Measurements from ENCODE around the gene POLDIP2.

POLDIP2 gene

DNA sequence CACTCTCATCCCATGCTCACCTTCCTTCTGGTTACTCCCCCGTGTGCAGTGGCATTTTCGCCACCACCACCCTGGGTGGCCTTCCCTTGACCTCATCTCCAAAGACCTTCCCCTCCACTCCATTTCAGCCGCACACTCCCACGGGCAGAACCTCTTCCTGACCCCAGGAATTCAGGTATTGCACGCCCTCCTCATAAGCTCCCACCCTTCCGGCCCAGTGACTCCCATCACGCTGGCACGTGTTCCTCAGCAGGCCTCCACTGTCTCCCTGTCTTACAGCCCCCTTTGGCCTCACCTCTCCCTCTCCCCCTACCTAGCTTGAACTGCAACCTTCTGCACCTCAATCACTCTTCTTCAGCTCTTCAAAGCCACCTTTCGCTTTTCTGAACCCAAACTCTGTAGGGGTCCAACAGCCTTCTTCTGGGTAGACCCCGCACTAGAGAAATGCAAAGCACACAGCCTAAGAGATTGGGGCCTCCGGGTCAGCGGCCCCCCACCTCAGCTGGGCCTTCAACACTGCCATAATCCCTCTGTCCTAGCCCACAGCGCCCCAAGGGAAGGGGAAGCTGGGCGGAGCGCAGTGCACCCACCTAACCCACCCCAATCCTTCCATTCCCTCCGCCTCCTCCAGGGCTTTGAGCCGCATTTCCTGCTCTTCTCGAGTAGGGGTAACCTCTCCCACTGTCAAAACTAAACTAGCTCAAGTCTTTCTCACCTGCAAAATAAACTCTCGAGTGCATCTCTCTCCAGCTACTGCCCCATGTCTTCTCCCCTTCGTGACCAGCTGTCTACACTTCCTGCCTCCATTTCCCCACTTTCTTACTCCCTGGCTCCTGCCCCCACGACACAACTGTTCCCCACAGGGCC lies 40.0 kb downstream of the POLDIP2 start:
- FAIRE-seq (no peak), DNase-seq (ENCODE audit: low spot score) (no peak)

DNA sequence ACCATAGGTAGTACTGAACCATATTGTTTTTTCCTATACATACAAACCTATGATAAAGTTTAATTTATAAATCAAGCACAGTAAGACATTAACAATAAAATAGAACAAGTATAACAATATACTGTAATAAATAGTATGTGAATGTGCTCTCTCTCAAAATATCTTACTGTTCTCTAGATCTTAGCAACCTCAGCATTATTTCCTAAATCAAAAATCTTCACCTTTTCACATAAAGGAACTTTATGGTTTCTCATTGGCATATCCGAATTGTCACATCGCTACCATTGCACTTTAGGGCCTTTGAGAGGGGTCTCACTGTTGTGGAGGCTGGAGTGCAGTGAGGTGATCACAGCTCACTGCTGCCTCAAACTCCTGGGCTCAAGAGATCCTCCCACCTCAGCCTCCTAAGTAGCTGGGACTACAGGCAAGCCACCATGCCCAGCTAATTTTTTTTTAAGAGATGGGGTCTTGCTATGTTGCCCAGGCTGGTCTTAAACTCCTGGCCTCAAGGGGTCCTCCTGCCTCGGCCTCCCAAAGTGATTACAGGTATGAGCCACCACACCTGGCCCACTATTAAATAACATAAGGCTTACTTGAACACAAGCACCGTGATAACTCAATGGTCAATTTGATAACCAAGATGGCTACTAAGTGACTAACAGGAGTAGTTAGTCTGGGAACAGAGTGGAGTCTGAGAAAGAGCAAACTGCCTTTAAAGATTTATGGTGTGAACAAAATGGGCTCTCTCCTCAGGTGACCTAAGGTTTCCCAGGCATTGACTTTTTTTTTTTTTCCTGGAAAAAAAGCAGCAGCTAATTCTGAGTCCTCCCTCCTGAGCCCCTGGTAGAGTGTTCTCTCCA lies 41.3 kb downstream of the POLDIP2 start:
- FAIRE-seq (no peak), DNase-seq (ENCODE audit: low spot score) (no peak)

DNA sequence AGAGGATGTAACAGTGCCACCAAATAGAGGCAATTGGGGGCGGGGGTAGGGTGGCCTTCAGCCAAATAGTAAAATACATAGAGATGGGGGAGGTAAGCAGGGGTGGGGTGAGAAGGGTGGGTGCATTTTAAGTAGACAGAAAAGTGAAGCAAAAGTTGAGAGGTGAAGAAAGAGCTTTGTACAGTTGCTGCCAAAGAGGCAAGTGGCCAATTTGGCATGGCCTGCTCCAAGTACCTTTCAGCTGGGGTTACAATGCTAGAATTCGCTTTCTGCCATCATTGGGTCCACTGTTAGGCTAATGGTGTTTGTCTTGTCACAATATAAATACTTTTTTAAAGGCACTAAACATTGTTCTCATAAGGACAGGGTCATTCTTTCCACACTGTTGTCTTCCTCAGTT lies 43.5 kb downstream of the POLDIP2 start:
- no peak for DNase-seq (ENCODE audit: low spot score)

GRCh38 chr17:28306954-28307401 lies 50.3 kb downstream of the POLDIP2 start:
- FAIRE-seq (no peak), DNase-seq (ENCODE audit: low spot score) (no peak)

More for the DNA sequence above, 43.5 kb downstream of the POLDIP2 start:
- no peak for FAIRE-seq

DNA sequence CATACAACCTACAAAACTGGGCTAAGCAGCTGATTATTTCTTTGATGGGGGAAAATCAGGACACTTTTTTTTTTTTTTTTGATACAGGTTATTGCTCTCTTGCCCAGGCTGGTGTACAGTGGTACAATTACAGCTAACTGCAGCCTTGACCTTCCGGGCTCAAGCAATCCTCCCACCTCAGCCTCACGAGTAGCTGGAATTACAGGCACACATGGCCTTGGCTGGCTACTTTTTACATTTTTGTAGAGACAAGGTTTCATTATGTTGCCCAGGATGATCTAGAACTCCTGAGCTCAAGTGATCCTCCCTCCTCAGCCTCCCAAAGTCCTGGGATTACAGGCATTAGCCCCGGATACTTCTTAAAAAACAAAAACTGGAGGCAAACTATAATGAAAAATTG lies 58.9 kb downstream of the POLDIP2 start:
- FAIRE-seq (no peak), DNase-seq (ENCODE audit: low spot score) (no peak)

All from urothelium cell line (cell line).